Chondrocyte (in vitro differentiated cells): ENCODE measurements around the gene SPRED2. TPM values are rescaled to one million over a fixed set of nuclear protein-coding genes. Genes with fewer than 3 reads are reported as not detected.
"Not testable (repeated sequence)": the region's sequence is repeated elsewhere in the genome, so short reads cannot be mapped to it uniquely, and the experiment has no call there.

Experiments used
- DNase-seq: peaks from one replicate; pipeline ENCODE4 v3.0.0; 2021; ENCODE audit warnings: mixed read lengths, low spot score
- H3K27ac Mint-ChIP-seq: one replicate; pipeline ENCODE4 v1.8.0; 2021; ENCODE audit warnings: mild to moderate bottlenecking, moderate library complexity, mixed read lengths; ENCODE audit not compliant: unreplicated experiment
- H3K27me3 Mint-ChIP-seq: 2 replicates; pipeline ENCODE4 v1.8.0; 2021; ENCODE audit warnings: low read depth, mixed read lengths
- H3K36me3 Mint-ChIP-seq: 2 replicates; pipeline ENCODE4 v1.8.0; 2021; ENCODE audit warnings: low read depth, mixed read lengths
- H3K4me1 Mint-ChIP-seq: 2 replicates; pipeline ENCODE4 v1.8.0; 2021; ENCODE audit warnings: low read depth, mild to moderate bottlenecking, mixed read lengths
- H3K4me3 Mint-ChIP-seq: one replicate; pipeline ENCODE4 v1.8.0; 2021; ENCODE audit warnings: mild to moderate bottlenecking, moderate library complexity, mixed read lengths; ENCODE audit not compliant: unreplicated experiment
- H3K9me3 Mint-ChIP-seq: 2 replicates; pipeline ENCODE4 v1.8.0; 2021; ENCODE audit warnings: low read depth, mixed read lengths
- CTCF ChIP-seq: fragments of 200-600 bp; sonication (generic); IDR thresholded peaks from 2 replicates; pipeline ENCODE4 v1.5.0; 2021; ENCODE audit warnings: antibody characterized with exemption, mild to moderate bottlenecking, moderate library complexity
- total RNA-seq: library from RNA; stranded (reverse); gene quantifications from 3 replicates; pipeline ENCODE4 v1.2.1, GENCODE V29; 2021

The SPRED2 gene
- total RNA-seq, 1 donor from 2014 or later, result 23.1 TPM

DNA sequence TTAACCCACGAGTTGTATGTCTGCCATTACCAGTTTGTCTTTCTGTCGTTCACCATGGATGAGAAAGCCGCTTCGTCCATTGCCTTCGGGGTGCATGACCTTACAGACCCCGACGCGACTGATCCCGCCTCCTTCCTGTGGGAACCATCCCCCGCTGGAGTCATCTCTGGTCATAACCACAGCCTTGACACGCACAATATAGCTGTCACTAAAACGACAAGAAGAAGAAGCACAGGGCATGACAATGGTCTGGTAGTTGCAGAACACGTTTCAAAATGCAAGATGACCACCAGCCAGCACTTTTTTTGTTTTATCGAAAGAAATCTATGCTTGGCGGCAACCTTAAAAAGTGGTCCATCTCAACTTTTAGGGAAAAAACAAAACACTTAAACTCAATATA is 87.7 kb downstream of the SPRED2 start:
- Mint-ChIP-seq H3K9me3 (no peaks in the 10 kb centered on the region), H3K4me3 (no peak overlapping the region), H3K36me3 (no peaks in the 10 kb centered on the region), H3K4me1 (peaks cover 32% of the 10 kb centered on the region), H3K27ac (no peak overlapping the region), H3K27me3 (no peaks in the 10 kb centered on the region)
- no peak for TF ChIP-seq CTCF
- no peak for DNase-seq

- Mint-ChIP-seq H3K27me3 (no peaks in the 10 kb centered on the region), H3K36me3 (no peaks in the 10 kb centered on the region), H3K4me1 (peaks cover 27% of the 10 kb centered on the region), H3K27ac (no peak overlapping the region), H3K9me3 (no peaks in the 10 kb centered on the region), H3K4me3 (no peak overlapping the region)
- TF ChIP-seq CTCF, result no peak
- DNase-seq, result no peak
These were observed 88.2 kb downstream of the SPRED2 start for GRCh38 chr2:65344182-65344581.

GRCh38 chr2:65343386-65343785 is 89.0 kb downstream of the SPRED2 start:
- no peaks in the 10 kb centered on the region for H3K36me3 Mint-ChIP-seq
- DNase-seq, result no peak
- TF ChIP-seq CTCF, result no peak
- H3K4me1 Mint-ChIP-seq, result peaks cover 22% of the 10 kb centered on the region
- no peak overlapping the region for H3K27ac Mint-ChIP-seq
- no peaks in the 10 kb centered on the region for H3K9me3 Mint-ChIP-seq
- no peaks in the 10 kb centered on the region for H3K27me3 Mint-ChIP-seq
- no peak overlapping the region for H3K4me3 Mint-ChIP-seq

GRCh38 chr2:65340898-65341681 is 91.3 kb downstream of the SPRED2 start:
- H3K27me3 Mint-ChIP-seq, result no peaks in the 10 kb centered on the region
- H3K9me3 Mint-ChIP-seq, result no peaks in the 10 kb centered on the region
- H3K4me3 Mint-ChIP-seq, result no peak overlapping the region
- no peak for TF ChIP-seq CTCF
- no peak overlapping the region for H3K27ac Mint-ChIP-seq
- no peak for DNase-seq
- no peaks in the 10 kb centered on the region for H3K36me3 Mint-ChIP-seq
- H3K4me1 Mint-ChIP-seq, result peaks cover 12% of the 10 kb centered on the region

DNA sequence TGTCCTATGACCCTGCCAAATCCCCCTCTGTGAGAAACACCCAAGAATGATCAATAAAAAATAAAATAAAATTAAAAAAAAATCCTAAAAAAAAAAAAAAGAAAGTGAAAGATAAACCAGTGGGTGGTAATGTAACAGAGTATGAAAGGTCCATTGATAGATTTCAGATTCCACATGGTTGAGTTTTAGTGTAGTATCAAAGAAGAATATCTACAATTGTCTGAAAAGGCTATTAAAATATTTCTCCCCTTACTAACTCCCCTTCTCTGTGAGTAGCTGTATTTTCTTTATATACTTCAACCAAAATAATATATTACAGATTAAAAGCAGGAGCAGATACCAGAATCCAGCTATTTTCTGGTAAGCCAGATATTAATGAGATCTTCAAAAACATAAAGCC is 92.8 kb downstream of the SPRED2 start:
- H3K4me1 Mint-ChIP-seq, result peaks cover 5% of the 10 kb centered on the region
- no peak overlapping the region for H3K4me3 Mint-ChIP-seq
- no peak for TF ChIP-seq CTCF
- DNase-seq, result no peak
- no peaks in the 10 kb centered on the region for H3K36me3 Mint-ChIP-seq
- H3K27ac Mint-ChIP-seq, result no peak overlapping the region
- no peaks in the 10 kb centered on the region for H3K27me3 Mint-ChIP-seq
- no peaks in the 10 kb centered on the region for H3K9me3 Mint-ChIP-seq

GRCh38 chr2:65338830-65339495 is 93.4 kb downstream of the SPRED2 start:
- H3K36me3 Mint-ChIP-seq, H3K27ac Mint-ChIP-seq, DNase-seq, H3K9me3 Mint-ChIP-seq, H3K4me3 Mint-ChIP-seq, H3K4me1 Mint-ChIP-seq, H3K27me3 Mint-ChIP-seq: not testable (repeated sequence)

DNA sequence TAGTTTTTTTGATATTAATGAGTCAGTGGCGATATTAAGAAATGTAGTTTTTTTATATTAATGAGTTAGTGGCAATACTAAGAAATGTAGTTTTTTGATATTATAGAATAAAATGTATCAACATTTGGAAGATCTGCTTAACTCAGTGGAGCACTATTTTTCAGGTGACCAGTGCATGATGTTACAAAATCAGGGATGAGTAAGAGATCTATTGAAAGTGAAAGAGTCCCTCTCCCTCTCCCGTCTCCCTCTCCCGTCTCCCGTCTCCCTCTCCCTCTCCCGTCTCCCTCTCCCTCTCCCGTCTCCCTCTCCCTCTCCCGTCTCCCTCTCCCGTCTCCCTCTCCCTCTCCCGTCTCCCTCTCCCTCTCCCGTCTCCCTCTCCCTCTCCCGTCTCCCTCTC is 94.5 kb downstream of the SPRED2 start:
- not testable (repeated sequence) for H3K27me3 Mint-ChIP-seq, H3K4me1 Mint-ChIP-seq, H3K36me3 Mint-ChIP-seq, H3K4me3 Mint-ChIP-seq, H3K9me3 Mint-ChIP-seq, DNase-seq, H3K27ac Mint-ChIP-seq
